Adrenal gland (tissue), 5 donors: ENCODE data around the gene ARL9.

Source experiments
- POLR2A ChIP-seq, 2 donors: fragments of 450-650 bp; IDR thresholded peaks; one replicate each; pipeline ENCODE4 v1.6.1; 2017; ENCODE audit warnings: antibody characterized with exemption in 2 of 2, mild to moderate bottlenecking in 2 of 2, moderate library complexity in 1 of 2
- TF ChIP-seq, protein P1 (sequence below), 6 experiments: fragments of 450-650 bp in 4 of 6; fragments of 200-600 bp in 2 of 6; sonication (generic) in 1 of 6; IDR thresholded peaks; 1 replicate in 5 of 6; 2 replicates in 1 of 6; pipeline versions ENCODE4 v1.5.1 to v1.8.0; 2016 to 2021; ENCODE audit warnings: antibody characterized with exemption in 6 of 6, mild to moderate bottlenecking in 2 of 6, moderate library complexity in 1 of 6
- donor health status: DM: no; HTN: no; CAD: no.

DNA sequence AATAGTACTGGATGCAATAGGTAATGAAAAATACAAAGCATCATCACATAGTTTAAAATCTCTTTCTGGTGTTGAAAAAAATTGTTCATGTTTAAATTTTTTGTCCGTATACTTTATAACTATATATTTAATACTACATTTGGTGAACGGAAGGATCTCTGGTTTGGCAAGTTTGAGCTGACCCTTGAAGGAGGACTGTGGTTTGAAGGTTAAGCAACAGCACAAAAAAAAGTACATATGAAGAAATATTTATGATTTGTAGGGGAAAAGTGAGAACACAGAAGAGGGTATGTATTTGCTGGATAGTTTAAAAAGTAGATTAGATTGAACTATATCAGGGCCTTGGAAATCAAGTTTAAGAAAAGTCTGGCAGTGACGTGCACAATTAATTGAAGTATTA lies 24.9 kb upstream of the ARL9 start:
- TF ChIP-seq, protein P1, sequence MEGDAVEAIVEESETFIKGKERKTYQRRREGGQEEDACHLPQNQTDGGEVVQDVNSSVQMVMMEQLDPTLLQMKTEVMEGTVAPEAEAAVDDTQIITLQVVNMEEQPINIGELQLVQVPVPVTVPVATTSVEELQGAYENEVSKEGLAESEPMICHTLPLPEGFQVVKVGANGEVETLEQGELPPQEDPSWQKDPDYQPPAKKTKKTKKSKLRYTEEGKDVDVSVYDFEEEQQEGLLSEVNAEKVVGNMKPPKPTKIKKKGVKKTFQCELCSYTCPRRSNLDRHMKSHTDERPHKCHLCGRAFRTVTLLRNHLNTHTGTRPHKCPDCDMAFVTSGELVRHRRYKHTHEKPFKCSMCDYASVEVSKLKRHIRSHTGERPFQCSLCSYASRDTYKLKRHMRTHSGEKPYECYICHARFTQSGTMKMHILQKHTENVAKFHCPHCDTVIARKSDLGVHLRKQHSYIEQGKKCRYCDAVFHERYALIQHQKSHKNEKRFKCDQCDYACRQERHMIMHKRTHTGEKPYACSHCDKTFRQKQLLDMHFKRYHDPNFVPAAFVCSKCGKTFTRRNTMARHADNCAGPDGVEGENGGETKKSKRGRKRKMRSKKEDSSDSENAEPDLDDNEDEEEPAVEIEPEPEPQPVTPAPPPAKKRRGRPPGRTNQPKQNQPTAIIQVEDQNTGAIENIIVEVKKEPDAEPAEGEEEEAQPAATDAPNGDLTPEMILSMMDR (IDR thresholded peaks at IDR 0.05), result no peak
- no peak for TF ChIP-seq POLR2A (IDR thresholded peaks at IDR 0.05)
